HFFc6 (cell line): ENCODE results near the gene SOX18. TPM values are rescaled to one million over a fixed set of nuclear protein-coding genes. Genes with fewer than 3 reads are reported as not detected.

ENCODE experiments used
- DNase-seq: peaks from one replicate; pipeline ENCODE4 v3.0.0-alpha.2; 2018
- H3K27ac Mint-ChIP-seq: 2 replicates; pipeline ENCODE4 v1.8.0; 2020; ENCODE audit warnings: mild to moderate bottlenecking, mixed read lengths
- H3K27me3 Mint-ChIP-seq: 2 replicates; pipeline ENCODE4 v1.8.0; 2021; ENCODE audit warnings: mild to moderate bottlenecking, moderate library complexity, mixed read lengths; ENCODE audit not compliant: insufficient read depth
- H3K36me3 Mint-ChIP-seq: 2 replicates; pipeline ENCODE4 v1.8.0; 2021; ENCODE audit warnings: low read depth, mixed read lengths
- H3K4me1 Mint-ChIP-seq: 2 replicates; pipeline ENCODE4 v1.8.0; 2020; ENCODE audit warnings: low read depth, mixed read lengths
- H3K4me3 Mint-ChIP-seq: 2 replicates; pipeline ENCODE4 v1.8.0; 2020; ENCODE audit warnings: mild to moderate bottlenecking, moderate library complexity, mixed read lengths
- H3K9me3 Mint-ChIP-seq: 2 replicates; pipeline ENCODE4 v1.8.0; 2020; ENCODE audit warnings: mild to moderate bottlenecking, mixed read lengths
- CTCF ChIP-seq: fragments of 200-600 bp; sonication (generic); IDR thresholded peaks from 2 replicates; pipeline ENCODE4 v1.5.0; 2021; ENCODE audit warnings: antibody characterized with exemption, mild to moderate bottlenecking
- total RNA-seq, 6 experiments: library from RNA; stranded (reverse); fragmentation: NEBNext Ultra II Directional; extraction: Animal tissue kit (Norgen Biotek cat#: 25700); gene quantifications; 2 replicates in 1 of 6; 3 replicates in 5 of 6; pipeline ENCODE4 v1.2.3, GENCODE V29; 2021

Gene SOX18
- total RNA-seq, 6 experiments from 2014 or later = 0.10 to 0.17 TPM; not detected in 4

- Mint-ChIP-seq H3K36me3 (no peaks in the 10 kb centered on the region), H3K27me3 (peaks cover 24% of the 10 kb centered on the region), H3K4me3 (no peak overlapping the region), H3K4me1 (peaks cover 8% of the 10 kb centered on the region; the same call in 1 of the 2 replicates), H3K27ac (no peak overlapping the region), H3K9me3 (no peaks in the 10 kb centered on the region)
- DNase-seq = no peak
- TF ChIP-seq CTCF = no peak
Measured at GRCh38 chr20:64082126-64082731, 32.8 kb upstream of the SOX18 start.

- peaks cover 24% of the 10 kb centered on the region for H3K27me3 Mint-ChIP-seq
- no peak overlapping the region for H3K27ac Mint-ChIP-seq
- H3K4me3 Mint-ChIP-seq = no peak overlapping the region
- no peak for DNase-seq
- H3K4me1 Mint-ChIP-seq = peaks cover 8% of the 10 kb centered on the region; the same call in 1 of the 2 replicates
- H3K36me3 Mint-ChIP-seq = no peaks in the 10 kb centered on the region
- no peaks in the 10 kb centered on the region for H3K9me3 Mint-ChIP-seq
- no peak for TF ChIP-seq CTCF
Measured at GRCh38 chr20:64081624-64081964, 32.2 kb upstream of the SOX18 start.

GRCh38 chr20:64080813-64081623 is 31.6 kb upstream of the SOX18 start:
- DNase-seq = no peak
- no peak overlapping the region for H3K27ac Mint-ChIP-seq
- H3K4me1 Mint-ChIP-seq = peaks cover 8% of the 10 kb centered on the region; the same call in 1 of the 2 replicates
- no peaks in the 10 kb centered on the region for H3K9me3 Mint-ChIP-seq
- H3K4me3 Mint-ChIP-seq = peak overlapping the region; percentile 71
- peaks cover 24% of the 10 kb centered on the region for H3K27me3 Mint-ChIP-seq
- TF ChIP-seq CTCF = no peak
- no peaks in the 10 kb centered on the region for H3K36me3 Mint-ChIP-seq

DNA sequence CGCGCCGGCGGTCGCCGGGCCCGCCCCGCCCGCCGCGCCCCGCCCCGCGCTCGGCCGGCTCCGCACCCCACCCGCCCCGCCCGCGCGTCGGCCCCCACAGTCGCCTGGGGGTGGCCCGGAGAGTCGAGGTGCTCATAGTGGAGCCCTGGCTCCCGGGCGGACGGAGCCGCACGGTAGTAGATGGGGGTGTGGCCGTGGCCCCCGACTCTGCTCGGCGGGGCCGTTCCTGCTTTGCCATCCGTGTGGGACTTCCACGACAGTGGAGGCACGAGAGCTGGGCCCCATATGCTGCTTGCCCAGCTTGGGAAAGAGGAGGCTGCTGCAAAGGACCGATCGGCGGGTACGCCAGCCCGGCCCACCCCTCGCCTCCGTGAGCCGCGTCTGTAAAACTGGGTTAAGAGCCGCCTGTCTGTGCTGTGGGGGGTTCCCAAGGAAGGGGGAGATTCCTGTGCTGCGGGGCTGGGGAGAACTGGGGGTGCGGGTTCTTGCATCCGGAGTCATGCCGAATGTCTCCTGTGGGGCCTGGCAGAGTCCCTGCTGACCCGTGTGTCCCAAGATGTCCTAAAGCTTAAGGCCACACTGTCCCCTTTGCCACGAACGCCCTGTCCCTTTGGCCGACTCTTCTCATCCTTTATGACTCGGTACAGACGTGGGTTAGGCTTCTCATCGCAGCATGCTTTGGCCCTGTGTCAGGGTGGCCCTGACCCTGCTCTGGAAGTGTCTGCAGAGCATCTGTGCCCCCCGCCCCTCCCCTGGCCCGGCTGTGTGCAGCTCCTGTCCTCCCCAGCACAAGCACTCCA is 30.8 kb upstream of the SOX18 start, which contains the start of gene OPRL1:
Gene OPRL1, plus strand, starts transcription at position 70 of the 800 bp plus-strand sequence. CDS start 12,639 bp downstream, outside the sequence.
- no peak for DNase-seq
- TF ChIP-seq CTCF = no peak
- peak within 1 kb of the TSS; percentile 89 for H3K4me3 Mint-ChIP-seq
- no peaks in the 10 kb centered on the region for H3K9me3 Mint-ChIP-seq
- H3K27me3 Mint-ChIP-seq = peaks cover 16% of the 10 kb centered on the region
- H3K4me1 Mint-ChIP-seq = peaks cover 8% of the 10 kb centered on the region; the same call in 1 of the 2 replicates
- H3K36me3 Mint-ChIP-seq = no peaks in the 10 kb centered on the region
- 0 out of 2 replicates have a peak within 1 kb of the TSS, but pooled peaks have one; percentile 13 for H3K27ac Mint-ChIP-seq

DNA sequence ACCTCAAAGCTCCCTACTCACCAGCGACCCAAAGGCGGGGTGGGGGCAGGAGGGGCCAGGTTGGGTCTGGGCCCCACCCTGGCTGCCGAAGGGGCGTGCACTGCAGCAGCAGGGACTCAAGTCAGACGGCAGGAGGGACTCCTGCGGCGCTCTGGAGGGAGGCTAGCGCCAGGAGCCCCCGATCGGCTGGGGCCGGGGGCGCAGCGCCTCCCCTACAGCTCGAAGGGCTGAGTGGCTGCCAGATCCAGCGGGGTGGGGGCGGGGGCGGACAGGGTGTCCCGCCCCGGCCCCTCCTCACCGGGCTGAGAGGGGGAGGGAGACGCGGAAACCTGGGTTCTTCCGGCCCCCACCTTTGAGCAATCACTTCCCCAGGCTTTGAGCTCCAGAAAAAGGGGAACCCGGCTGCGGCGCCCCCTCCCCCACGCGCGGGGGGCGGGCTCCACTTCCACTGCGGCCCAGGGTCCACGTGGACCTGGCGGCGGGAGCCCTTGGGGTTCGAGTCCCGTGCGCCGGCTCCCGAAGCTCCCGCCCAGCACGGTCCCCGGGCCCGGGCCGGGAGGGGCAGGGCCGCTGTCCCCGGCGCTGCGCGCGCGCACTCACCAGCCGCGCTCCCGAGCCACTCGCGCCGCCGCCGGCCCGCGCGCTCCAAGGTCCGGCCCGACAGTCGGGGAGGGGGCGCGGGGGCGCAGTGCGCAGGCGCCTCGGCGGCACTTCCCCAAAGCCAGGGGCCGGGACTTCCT is 30.0 kb upstream of the SOX18 start, which contains the start of gene RGS19:
Gene RGS19, minus strand, starts transcription at position 246 of the 740 bp plus-strand sequence. CDS start 2,632 bp downstream, outside the sequence.
- Mint-ChIP-seq H3K4me1 (peaks cover 8% of the 10 kb centered on the region; the same call in 1 of the 2 replicates), H3K36me3 (no peaks in the 10 kb centered on the region), H3K27ac (0 out of 2 replicates have a peak within 1 kb of the TSS, but pooled peaks have one; percentile 13), H3K27me3 (peaks cover 13% of the 10 kb centered on the region), H3K9me3 (no peaks in the 10 kb centered on the region), H3K4me3 (peak within 1 kb of the TSS; percentile 89)
- TF ChIP-seq CTCF = peak; percentile 28; the same call in 1 of the 2 replicates
- DNase-seq = no peak
